Fibroblast of lung (primary cell): ENCODE measurements around the gene VPS33B. TPM values are rescaled to one million over a fixed set of nuclear protein-coding genes. Genes with fewer than 3 reads are reported as not detected.

Experiments used
- DNase-seq, 2 donors: peaks; one replicate each; pipeline versions ENCODE4 v3.0.0 to v3.0.0-alpha.2; 2010; ENCODE audit warnings: low read depth in 2 of 2
- H2AFZ ChIP-seq: 2 replicates; pipeline ENCODE4 v1.5.1; 2012; ENCODE audit warnings: low read length, control low read depth, inconsistent platforms
- H3K27ac ChIP-seq: 2 replicates; pipeline ENCODE4 v1.5.1; 2011; ENCODE audit warnings: low read length, control low read depth; ENCODE audit not compliant: insufficient read depth
- H3K27me3 ChIP-seq: 2 replicates; pipeline ENCODE4 v1.5.1; 2011; ENCODE audit warnings: mild to moderate bottlenecking, low read length; ENCODE audit not compliant: control insufficient read depth, insufficient read depth
- H3K36me3 ChIP-seq: 2 replicates; pipeline ENCODE4 v1.5.1; 2011; ENCODE audit warnings: low read length; ENCODE audit not compliant: control insufficient read depth, insufficient read depth
- H3K4me1 ChIP-seq: 2 replicates; pipeline ENCODE4 v1.5.1; 2011; ENCODE audit warnings: low read length; ENCODE audit not compliant: control insufficient read depth, insufficient read depth; ENCODE audit errors: extremely low read depth
- H3K4me2 ChIP-seq: 2 replicates; pipeline ENCODE4 v1.5.1; 2011; ENCODE audit warnings: low read length, control low read depth; ENCODE audit not compliant: insufficient read depth; ENCODE audit errors: extremely low read depth
- H3K4me3 ChIP-seq, 4 experiments: fragments of 200-600 bp in 1 of 4; sonication (generic) in 1 of 4; replicated peaks in 1 of 4; 2 replicates each; pipeline ENCODE4 v1.5.1; 2011 to 2016; ENCODE audit warnings: low read length in 4 of 4, low read depth in 3 of 4, mild to moderate bottlenecking in 3 of 4, control low read depth in 2 of 4, inconsistent platforms in 1 of 4, mixed read lengths in 1 of 4; ENCODE audit not compliant: insufficient read depth in 1 of 4; ENCODE audit errors: control extremely low read depth in 1 of 4
- H3K79me2 ChIP-seq: 2 replicates; pipeline ENCODE4 v1.5.1; 2012; ENCODE audit warnings: mild to moderate bottlenecking, low read length, inconsistent platforms; ENCODE audit not compliant: control insufficient read depth, insufficient read depth
- H3K9ac ChIP-seq: 2 replicates; pipeline ENCODE4 v1.5.1; 2011; ENCODE audit warnings: mild to moderate bottlenecking, low read length, control low read depth; ENCODE audit not compliant: insufficient read depth
- H3K9me3 ChIP-seq: 2 replicates; pipeline ENCODE4 v1.5.1; 2012; ENCODE audit warnings: low read depth, low read length; ENCODE audit not compliant: control insufficient read depth, insufficient read depth
- H4K20me1 ChIP-seq: 2 replicates; pipeline ENCODE4 v1.5.1; 2011; ENCODE audit warnings: low read length; ENCODE audit not compliant: control insufficient read depth, insufficient read depth; ENCODE audit errors: extremely low read depth
- EZH2 ChIP-seq: IDR thresholded peaks from 2 replicates; pipeline ENCODE4 v1.5.1; 2012; ENCODE audit warnings: low read length, control low read depth, mild to moderate bottlenecking; ENCODE audit errors: missing control alignments
- polyA plus RNA-seq, 2 donors: library from polyadenylated mRNA; depleted of rRNA in 1 of 2; stranded (reverse) in 1 of 2; unstranded in 1 of 2; fragments of >200 nt; gene quantifications; 2 replicates each; pipeline ENCODE4 v1.2.1, GENCODE V29; 2011 to 2012; ENCODE audit warnings: missing spikeins in 1 of 2
- total RNA-seq: library from RNA; depleted of rRNA; stranded (reverse); fragments of >200 nt; gene quantifications from 2 replicates; pipeline ENCODE4 v1.2.1, GENCODE V29; 2014
- TF ChIP-seq, protein P1 (sequence below), 2 donors: IDR thresholded peaks in 1 of 2; conservative IDR thresholded peaks in 1 of 2; 1 replicate in 1 of 2; 2 replicates in 1 of 2; pipeline ENCODE4 v1.5.1; 2011 to 2012; ENCODE audit warnings: low read length in 2 of 2, control low read depth in 1 of 2, inconsistent platforms in 1 of 2, low read depth in 1 of 2, mild to moderate bottlenecking in 1 of 2

VPS33B gene
- total and polyA plus RNA-seq, 2 donors (not counting 1 experiment from before 2014, with no cell fraction given) = 11.2 TPM

DNA sequence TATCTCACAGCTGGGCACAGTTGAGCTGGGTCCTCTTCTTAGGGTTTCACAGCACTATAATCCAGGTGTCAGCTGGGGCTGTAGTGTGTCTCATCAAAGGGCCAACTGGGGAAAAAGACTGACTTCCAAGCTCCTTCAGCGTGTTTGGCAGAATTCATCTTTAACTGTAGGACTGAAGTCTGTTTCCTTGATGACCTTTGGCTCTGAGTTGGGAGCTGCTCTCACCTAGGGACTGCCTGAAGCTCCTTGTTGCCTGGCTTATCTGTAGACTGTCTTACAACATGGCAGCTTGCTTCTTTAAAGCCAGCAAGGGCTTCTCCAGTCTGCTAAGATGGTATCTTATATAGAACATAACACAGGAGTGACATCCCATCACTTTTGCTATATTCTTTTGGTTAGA, 5.3 kb upstream of the VPS33B start:
- Histone ChIP-seq H3K79me2 (no peaks in the 10 kb centered on the region), H3K9ac (no peak overlapping the region), H3K27me3 (peaks cover 2% of the 10 kb centered on the region)

DNA sequence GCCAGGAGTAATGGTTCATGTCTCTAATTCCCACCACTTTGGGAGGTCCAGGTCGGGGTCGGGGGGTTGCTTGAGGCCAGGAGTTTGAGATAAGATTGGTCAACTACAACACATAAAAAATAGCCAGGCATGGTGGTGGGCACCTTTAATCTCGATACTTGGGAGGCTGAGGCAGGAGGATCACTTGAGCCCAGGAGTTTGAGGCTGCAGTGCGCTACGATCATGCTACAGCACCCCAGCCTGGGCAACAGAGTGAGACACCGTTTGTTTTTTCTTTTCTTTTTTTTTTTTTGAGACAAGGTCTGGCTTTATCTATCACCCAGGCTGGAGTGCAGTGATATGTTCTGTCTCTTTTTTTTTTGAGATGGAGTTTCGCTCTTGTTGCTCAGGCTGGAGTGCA, 1.3 kb upstream of the VPS33B start:
- H3K9ac ChIP-seq = no peak overlapping the region
- H3K36me3 ChIP-seq = no peaks in the 10 kb centered on the region
- no peaks in the 10 kb centered on the region for H3K4me1 ChIP-seq
- no peaks in the 10 kb centered on the region for H3K9me3 ChIP-seq
- H2AFZ ChIP-seq = no peak overlapping the region
- H3K27me3 ChIP-seq = no peaks in the 10 kb centered on the region
- TF ChIP-seq, protein P1, sequence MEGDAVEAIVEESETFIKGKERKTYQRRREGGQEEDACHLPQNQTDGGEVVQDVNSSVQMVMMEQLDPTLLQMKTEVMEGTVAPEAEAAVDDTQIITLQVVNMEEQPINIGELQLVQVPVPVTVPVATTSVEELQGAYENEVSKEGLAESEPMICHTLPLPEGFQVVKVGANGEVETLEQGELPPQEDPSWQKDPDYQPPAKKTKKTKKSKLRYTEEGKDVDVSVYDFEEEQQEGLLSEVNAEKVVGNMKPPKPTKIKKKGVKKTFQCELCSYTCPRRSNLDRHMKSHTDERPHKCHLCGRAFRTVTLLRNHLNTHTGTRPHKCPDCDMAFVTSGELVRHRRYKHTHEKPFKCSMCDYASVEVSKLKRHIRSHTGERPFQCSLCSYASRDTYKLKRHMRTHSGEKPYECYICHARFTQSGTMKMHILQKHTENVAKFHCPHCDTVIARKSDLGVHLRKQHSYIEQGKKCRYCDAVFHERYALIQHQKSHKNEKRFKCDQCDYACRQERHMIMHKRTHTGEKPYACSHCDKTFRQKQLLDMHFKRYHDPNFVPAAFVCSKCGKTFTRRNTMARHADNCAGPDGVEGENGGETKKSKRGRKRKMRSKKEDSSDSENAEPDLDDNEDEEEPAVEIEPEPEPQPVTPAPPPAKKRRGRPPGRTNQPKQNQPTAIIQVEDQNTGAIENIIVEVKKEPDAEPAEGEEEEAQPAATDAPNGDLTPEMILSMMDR (conservative IDR thresholded peaks at IDR 0.05 in 1 of 2, IDR thresholded peaks at IDR 0.05 in 1 of 2; ENCODE audit: low read depth in 1 of 2, low read length in 2 of 2) = no peak
- no peaks in the 10 kb centered on the region for H4K20me1 ChIP-seq
- no peak for DNase-seq
- H3K4me2 ChIP-seq = no peak overlapping the region
- peaks cover 20% of the 10 kb centered on the region for H3K79me2 ChIP-seq
- no peak overlapping the region for H3K4me3 ChIP-seq
- H3K27ac ChIP-seq = no peak overlapping the region

More for the DNA sequence above, 5.3 kb upstream of the VPS33B start:
- Histone ChIP-seq H4K20me1 (no peaks in the 10 kb centered on the region), H3K27ac (no peak overlapping the region), H3K4me2 (no peak overlapping the region), H3K4me1 (no peaks in the 10 kb centered on the region), H3K4me3 (no peak overlapping the region), H3K36me3 (no peaks in the 10 kb centered on the region), H3K9me3 (no peaks in the 10 kb centered on the region), H2AFZ (no peak overlapping the region)
- no peak for DNase-seq
- TF ChIP-seq EZH2 = no peak

DNA sequence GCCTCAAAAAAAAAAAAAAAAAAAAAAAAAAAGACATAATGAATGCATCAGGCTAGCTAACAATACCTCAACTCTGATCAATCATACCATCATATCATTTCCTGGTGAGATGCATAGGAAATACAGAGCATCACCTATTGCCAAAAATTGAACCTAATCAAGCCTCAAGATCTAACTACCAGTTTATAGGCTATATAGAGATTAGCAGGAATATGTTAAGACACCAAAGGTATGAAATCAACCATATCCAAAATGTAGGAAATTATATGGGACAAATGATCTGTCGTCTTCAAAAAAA, 387 bp upstream of the VPS33B start:
- peak overlapping the region; percentile 82 for H3K9ac ChIP-seq

More for the DNA sequence above, 387 bp upstream of the VPS33B start:
- no peaks in the 10 kb centered on the region for H4K20me1 ChIP-seq
- peaks cover 25% of the 10 kb centered on the region for H3K79me2 ChIP-seq
- no peaks in the 10 kb centered on the region for H3K9me3 ChIP-seq
- TF ChIP-seq, protein P1 (conservative IDR thresholded peaks at IDR 0.05 in 1 of 2, IDR thresholded peaks at IDR 0.05 in 1 of 2; ENCODE audit: low read depth in 1 of 2, low read length in 2 of 2) = no peak
- TF ChIP-seq EZH2 = no peak
- no peaks in the 10 kb centered on the region for H3K27me3 ChIP-seq
- DNase-seq = no peak
- peak overlapping the region; percentile 80 for H3K27ac ChIP-seq
- H3K4me3 ChIP-seq = peak overlapping the region; percentile 88 to 97 (median 92)
- peak overlapping the region; percentile 97 for H2AFZ ChIP-seq
- H3K36me3 ChIP-seq = no peaks in the 10 kb centered on the region
- peak overlapping the region; percentile 76 for H3K4me2 ChIP-seq
- H3K4me1 ChIP-seq = no peaks in the 10 kb centered on the region
